Endodermal cell (in vitro differentiated cells): ENCODE measurements around the gene LRRC3C. TPM values are rescaled to one million over a fixed set of nuclear protein-coding genes. Genes with fewer than 3 reads are reported as not detected.

Source experiments
- DNase-seq: peaks from one replicate; pipeline ENCODE4 v3.0.0-alpha.2; 2017
- H3K27ac ChIP-seq: 2 replicates; pipeline ENCODE4 v1.5.1; 2013; ENCODE audit warnings: mild to moderate bottlenecking, low read depth, low read length, moderate library complexity
- H3K27me3 ChIP-seq: 2 replicates; pipeline ENCODE4 v1.6.1; 2013; ENCODE audit warnings: mild to moderate bottlenecking, low read length, moderate library complexity; ENCODE audit not compliant: insufficient read depth, control insufficient read depth, poor library complexity, severe bottlenecking
- H3K36me3 ChIP-seq: 2 replicates; pipeline ENCODE4 v1.7.0; 2013; ENCODE audit warnings: mild to moderate bottlenecking, low read length, moderate library complexity; ENCODE audit not compliant: control insufficient read depth, insufficient read depth
- H3K4me1 ChIP-seq: one replicate; pipeline ENCODE4 v1.7.0; 2013; ENCODE audit warnings: low read length; ENCODE audit not compliant: control insufficient read depth, insufficient read depth
- H3K4me3 ChIP-seq: 2 replicates; pipeline ENCODE4 v1.5.1; 2013; ENCODE audit warnings: mild to moderate bottlenecking, low read length, moderate library complexity
- H3K9ac ChIP-seq: 2 replicates; pipeline ENCODE4 v1.6.1; 2013; ENCODE audit warnings: mild to moderate bottlenecking, low read length, moderate library complexity; ENCODE audit not compliant: poor library complexity, severe bottlenecking; ENCODE audit errors: extremely low read depth
- H3K9me3 ChIP-seq: 2 replicates; pipeline ENCODE4 v1.6.1; 2013; ENCODE audit warnings: mild to moderate bottlenecking, low read length, moderate library complexity; ENCODE audit not compliant: control insufficient read depth
- H3K27ac Mint-ChIP-seq: 2 replicates; pipeline ENCODE4 v1.8.0; 2020; ENCODE audit warnings: mixed read lengths
- H3K27me3 Mint-ChIP-seq: 2 replicates; pipeline ENCODE4 v1.8.0; 2021; ENCODE audit warnings: mild to moderate bottlenecking, mixed read lengths; ENCODE audit not compliant: insufficient read depth
- H3K36me3 Mint-ChIP-seq: 2 replicates; pipeline ENCODE4 v1.8.0; 2020; ENCODE audit warnings: low read depth, mixed read lengths
- H3K4me1 Mint-ChIP-seq: 2 replicates; pipeline ENCODE4 v1.8.0; 2020; ENCODE audit warnings: mixed read lengths
- H3K4me3 Mint-ChIP-seq: 2 replicates; pipeline ENCODE4 v1.8.0; 2020; ENCODE audit warnings: mild to moderate bottlenecking, moderate library complexity, mixed read lengths
- H3K9me3 Mint-ChIP-seq: 2 replicates; pipeline ENCODE4 v1.8.0; 2020; ENCODE audit warnings: mild to moderate bottlenecking, mixed read lengths
- CTCF ChIP-seq: fragments of 200-600 bp; sonication (generic); conservative IDR thresholded peaks from 2 replicates; pipeline ENCODE4 v1.5.0; 2021; ENCODE audit warnings: antibody characterized with exemption, mild to moderate bottlenecking
- WGBS, 2 experiments: methylation state at CpG; one replicate each; pipeline versions ENCODE4 v1.1.5 to v1.1.7; 2013; ENCODE audit warnings: missing lambda C conversion rate in 2 of 2, mixed read lengths in 1 of 2; ENCODE audit not compliant: insufficient coverage in 1 of 2, insufficient read length in 1 of 2; 5-methylcytosine and 5-hydroxymethylcytosine counted together
- total RNA-seq, 2 donors: library from RNA; stranded (reverse); fragmentation: NEBNext Ultra II Directional in 1 of 2; extraction: Animal tissue kit (Norgen Biotek cat#: 25700) in 1 of 2; gene quantifications; 2 replicates in 1 of 2; 3 replicates in 1 of 2; pipeline ENCODE4 v1.2.1, GENCODE V29; 2021

The LRRC3C gene
- total RNA-seq, 2 donors from 2014 or later: not detected

GRCh38 chr17:39981766-39982375 is 54.3 kb downstream of the LRRC3C start:
- WGBS, 2 experiments: 48 to 49% methylated on average over 6 to 7 of the region's 7 CpGs
- no peaks in the 10 kb centered on the region for H3K9me3 Mint-ChIP-seq
- Histone ChIP-seq H3K9ac (peak overlapping the region; percentile 98), H3K4me3 (peak overlapping the region; percentile 99), H3K27me3 (no peaks in the 10 kb centered on the region), H3K27ac (no peak overlapping the region), H3K9me3 (no peaks in the 10 kb centered on the region), H3K36me3 (peaks cover 36% of the 10 kb centered on the region), H3K4me1 (peaks cover 2% of the 10 kb centered on the region)
- peak overlapping the region; percentile 92 for H3K4me3 Mint-ChIP-seq
- H3K4me1 Mint-ChIP-seq: peaks cover 23% of the 10 kb centered on the region
- no peak for TF ChIP-seq CTCF
- peaks cover 32% of the 10 kb centered on the region for H3K36me3 Mint-ChIP-seq
- DNase-seq: no peak
- H3K27me3 Mint-ChIP-seq: peaks cover 4% of the 10 kb centered on the region
- peak overlapping the region; percentile 93 for H3K27ac Mint-ChIP-seq

- H3K27ac Mint-ChIP-seq: no peak overlapping the region
- H3K27ac ChIP-seq: no peak overlapping the region
- no peaks in the 10 kb centered on the region for H3K9me3 ChIP-seq
- no peaks in the 10 kb centered on the region for H3K27me3 Mint-ChIP-seq
- no peak for TF ChIP-seq CTCF
- whole genome bisulfite sequencing, 2 experiments: 95 to 97% methylated on average over 9 to 11 of the region's 11 CpGs
- H3K4me3 ChIP-seq: no peak overlapping the region
- no peaks in the 10 kb centered on the region for H3K4me1 ChIP-seq
- no peak overlapping the region for H3K9ac ChIP-seq
- DNase-seq: no peak
- peaks cover 95% of the 10 kb centered on the region for H3K36me3 ChIP-seq
- no peak overlapping the region for H3K4me3 Mint-ChIP-seq
- H3K9me3 Mint-ChIP-seq: no peaks in the 10 kb centered on the region
- no peaks in the 10 kb centered on the region for H3K27me3 ChIP-seq
- peaks cover 93% of the 10 kb centered on the region for H3K36me3 Mint-ChIP-seq
- no peaks in the 10 kb centered on the region for H3K4me1 Mint-ChIP-seq
Measured at GRCh38 chr17:39988206-39988810, 60.8 kb downstream of the LRRC3C start.

GRCh38 chr17:39994448-39994847 is 66.9 kb downstream of the LRRC3C start:
- H3K9me3 Mint-ChIP-seq: no peaks in the 10 kb centered on the region

More at GRCh38 chr17:39994448-39994847, 66.9 kb downstream of the LRRC3C start:
- WGBS, 2 experiments: 95 to 98% methylated on average over 11 of the region's 11 CpGs
- peaks cover 76% of the 10 kb centered on the region for H3K36me3 ChIP-seq
- H3K4me3 ChIP-seq: no peak overlapping the region
- Mint-ChIP-seq H3K4me3 (no peak overlapping the region), H3K27ac (no peak overlapping the region), H3K4me1 (no peaks in the 10 kb centered on the region), H3K27me3 (no peaks in the 10 kb centered on the region), H3K36me3 (peaks cover 76% of the 10 kb centered on the region)
- H3K9me3 ChIP-seq: no peaks in the 10 kb centered on the region
- no peak overlapping the region for H3K9ac ChIP-seq
- no peak for DNase-seq
- TF ChIP-seq CTCF: no peak
- no peak overlapping the region for H3K27ac ChIP-seq
- H3K27me3 ChIP-seq: no peaks in the 10 kb centered on the region
- H3K4me1 ChIP-seq: no peaks in the 10 kb centered on the region

Other genes starting within 250 kb of the LRRC3C start
- 10 to 100 TPM; 22.6 to 29.3 TPM for gene PGAP3, start 239.7 kb upstream of the LRRC3C start, total RNA-seq
- gene ERBB2, start 227.7 kb upstream of the LRRC3C start, total RNA-seq: 100 to 1,000 TPM; 110 to 133 TPM
- 10 to 100 TPM; 42.6 to 57.0 TPM for gene MIEN1, start 197.2 kb upstream of the LRRC3C start, total RNA-seq
- gene GRB7, start 189.8 kb upstream of the LRRC3C start, total RNA-seq: 10 to 100 TPM; 54.6 to 73.9 TPM
- gene IKZF3, start 63.4 kb upstream of the LRRC3C start, total RNA-seq: under 1 TPM; 0.11 to 0.18 TPM
- not detected for gene ZPBP2, start 59.5 kb upstream of the LRRC3C start, total RNA-seq
- 10 to 100 TPM; 16.6 to 30.9 TPM for gene GSDMB, start 9.1 kb upstream of the LRRC3C start, total RNA-seq
- gene ORMDL3, start 131 bp upstream of the LRRC3C start, total RNA-seq: 10 to 100 TPM; 77.7 to 83.8 TPM
- not detected for gene GSDMA, start 35.3 kb downstream of the LRRC3C start, total RNA-seq
- 100 to 1,000 TPM; 152 to 164 TPM for gene PSMD3, start 53.1 kb downstream of the LRRC3C start, total RNA-seq
- not detected for gene CSF3, start 87.7 kb downstream of the LRRC3C start, total RNA-seq
- 100 to 1,000 TPM; 106 to 124 TPM for gene MED24, start 126.7 kb downstream of the LRRC3C start, total RNA-seq
- 10 to 100 TPM; 12.7 to 14.4 TPM for gene THRA, start 135.2 kb downstream of the LRRC3C start, total RNA-seq
- gene NR1D1, start 172.9 kb downstream of the LRRC3C start, total RNA-seq: 1 to 10 TPM; 3.0 to 4.4 TPM
- 100 to 1,000 TPM in 1 of 2 donors, 10 to 100 TPM in 1; 95.4 to 108 TPM for gene MSL1, start 194.2 kb downstream of the LRRC3C start, total RNA-seq
- 100 to 1,000 TPM; 113 to 116 TPM for gene CASC3, start 212.8 kb downstream of the LRRC3C start, total RNA-seq
- gene RAPGEFL1, start 249.7 kb downstream of the LRRC3C start, total RNA-seq: 10 to 100 TPM; 15.6 to 20.8 TPM